OCI-LY1 (cell line): Measurements from ENCODE around the gene LCN1.

Experiments used
- H2AFZ ChIP-seq: fragments of 200-600 bp; sonication (generic), shearing (Covaris generic); 2 replicates; pipeline ENCODE4 v1.6.0; 2014; ENCODE audit warnings: antibody characterized with exemption, mild to moderate bottlenecking, low read length
- H3F3A ChIP-seq: fragments of 200-600 bp; sonication (generic), shearing (Covaris generic); 2 replicates; pipeline ENCODE4 v1.6.0; 2014; ENCODE audit warnings: mild to moderate bottlenecking, antibody characterized with exemption, low read length, moderate library complexity; ENCODE audit not compliant: insufficient read depth
- H3K27ac ChIP-seq: fragments of 200-600 bp; sonication (generic); 2 replicates; pipeline ENCODE4 v1.5.1; 2014; ENCODE audit warnings: low read length, mixed run types, mild to moderate bottlenecking, low read depth; ENCODE audit not compliant: poor library complexity, severe bottlenecking
- H3K27me3 ChIP-seq: fragments of 200-600 bp; sonication (generic); 2 replicates; pipeline ENCODE4 v1.6.0; 2014; ENCODE audit warnings: antibody characterized with exemption, mild to moderate bottlenecking, low read length, moderate library complexity; ENCODE audit not compliant: insufficient read depth
- H3K36me3 ChIP-seq: fragments of 200-600 bp; sonication (generic); 2 replicates; pipeline ENCODE4 v1.6.1; 2014; ENCODE audit warnings: mild to moderate bottlenecking, antibody characterized with exemption, low read length, moderate library complexity, mixed read lengths; ENCODE audit not compliant: insufficient read depth
- H3K4me1 ChIP-seq: fragments of 200-600 bp; sonication (generic); 2 replicates; pipeline ENCODE4 v1.5.1; 2014; ENCODE audit warnings: mild to moderate bottlenecking, low read length, moderate library complexity; ENCODE audit not compliant: insufficient read depth, severe bottlenecking
- H3K4me2 ChIP-seq: fragments of 200-600 bp; sonication (generic), shearing (Covaris generic); 2 replicates; pipeline ENCODE4 v1.6.1; 2014; ENCODE audit warnings: low read length
- H3K4me3 ChIP-seq: fragments of 200-600 bp; sonication (generic); 2 replicates; pipeline ENCODE4 v1.5.1; 2014; ENCODE audit warnings: low read length, low read depth, mild to moderate bottlenecking, mixed read lengths; ENCODE audit not compliant: poor library complexity, severe bottlenecking
- H3K79me2 ChIP-seq: fragments of 200-600 bp; shearing (Covaris generic); 2 replicates; pipeline ENCODE4 v1.6.1; 2016; ENCODE audit warnings: mixed run types, low read length, mixed read lengths; ENCODE audit not compliant: insufficient read depth
- H3K9ac ChIP-seq: fragments of 200-600 bp; sonication (generic), shearing (Covaris generic); 2 replicates; pipeline ENCODE4 v1.6.1; 2014; ENCODE audit warnings: mild to moderate bottlenecking, low read length, mixed read lengths
- H3K9me2 ChIP-seq: fragments of 200-600 bp; sonication (generic), shearing (Covaris generic); 2 replicates; pipeline ENCODE4 v1.6.1; 2014; ENCODE audit warnings: low read depth, mild to moderate bottlenecking, low read length, mixed read lengths
- H3K9me3 ChIP-seq: fragments of 200-600 bp; shearing (Covaris generic); 2 replicates; pipeline ENCODE4 v1.6.1; 2014; ENCODE audit warnings: low read length, mixed read lengths
- H4K20me1 ChIP-seq: fragments of 200-600 bp; sonication (generic), shearing (Covaris generic); 2 replicates; pipeline ENCODE4 v1.6.0; 2016; ENCODE audit warnings: mild to moderate bottlenecking, low read length; ENCODE audit not compliant: insufficient read depth
- CTCF ChIP-seq: fragments of 200-600 bp; sonication (generic), shearing (Covaris generic); IDR thresholded peaks from 2 replicates; pipeline ENCODE4 v1.5.1; 2017; ENCODE audit warnings: mild to moderate bottlenecking, antibody characterized with exemption, low read length, moderate library complexity, mixed read lengths
- EZH2 ChIP-seq: fragments of 200-600 bp; sonication (generic), shearing (Covaris generic); IDR thresholded peaks from 2 replicates; pipeline ENCODE4 v1.8.0; 2017; ENCODE audit warnings: borderline replicate concordance, mixed run types, mild to moderate bottlenecking, antibody characterized with exemption, low read length, moderate library complexity, mixed read lengths

LCN1 gene

GRCh38 chr9:135491764-135492163 is 29.5 kb upstream of the LCN1 start:
- no peak overlapping the region for H2AFZ ChIP-seq
- no peak overlapping the region for H3K4me3 ChIP-seq
- no peak overlapping the region for H3K9ac ChIP-seq
- no peaks in the 10 kb centered on the region for H3K9me3 ChIP-seq
- H3K4me2 ChIP-seq = no peak overlapping the region
- TF ChIP-seq CTCF (no peak), EZH2 (no peak)
- no peaks in the 10 kb centered on the region for H3K36me3 ChIP-seq
- H4K20me1 ChIP-seq = no peaks in the 10 kb centered on the region
- no peaks in the 10 kb centered on the region for H3K79me2 ChIP-seq
- H3K27me3 ChIP-seq = no peaks in the 10 kb centered on the region
- H3K27ac ChIP-seq = no peak overlapping the region
- H3F3A ChIP-seq = no peaks in the 10 kb centered on the region
- H3K9me2 ChIP-seq = no peaks in the 10 kb centered on the region
- no peaks in the 10 kb centered on the region for H3K4me1 ChIP-seq

GRCh38 chr9:135492886-135493669 is 28.2 kb upstream of the LCN1 start:
- no peaks in the 10 kb centered on the region for H4K20me1 ChIP-seq
- H3K36me3 ChIP-seq = no peaks in the 10 kb centered on the region
- no peak overlapping the region for H2AFZ ChIP-seq
- no peaks in the 10 kb centered on the region for H3K9me3 ChIP-seq
- TF ChIP-seq CTCF = no peak
- no peak for TF ChIP-seq EZH2
- H3K79me2 ChIP-seq = no peaks in the 10 kb centered on the region
- no peaks in the 10 kb centered on the region for H3K27me3 ChIP-seq
- no peaks in the 10 kb centered on the region for H3K4me1 ChIP-seq
- H3K4me2 ChIP-seq = no peak overlapping the region
- no peaks in the 10 kb centered on the region for H3K9me2 ChIP-seq
- no peak overlapping the region for H3K4me3 ChIP-seq
- H3K9ac ChIP-seq = no peak overlapping the region
- no peaks in the 10 kb centered on the region for H3F3A ChIP-seq
- H3K27ac ChIP-seq = no peak overlapping the region

- H3K4me1 ChIP-seq = peaks cover 7% of the 10 kb centered on the region
These were observed 26.3 kb upstream of the LCN1 start for GRCh38 chr9:135494791-135495559.

More at GRCh38 chr9:135494791-135495559, 26.3 kb upstream of the LCN1 start:
- no peak for TF ChIP-seq CTCF
- TF ChIP-seq EZH2 = no peak
- Histone ChIP-seq H3F3A (no peaks in the 10 kb centered on the region), H3K4me2 (no peak overlapping the region), H3K9me3 (no peaks in the 10 kb centered on the region), H3K4me3 (no peak overlapping the region), H2AFZ (no peak overlapping the region), H3K27me3 (no peaks in the 10 kb centered on the region), H3K36me3 (no peaks in the 10 kb centered on the region), H3K27ac (no peak overlapping the region), H4K20me1 (no peaks in the 10 kb centered on the region), H3K9me2 (no peaks in the 10 kb centered on the region), H3K9ac (no peak overlapping the region), H3K79me2 (no peaks in the 10 kb centered on the region)
